ENCODE measurements around the gene NOL4. TPM values are rescaled to one million over a fixed set of nuclear protein-coding genes. Genes with fewer than 3 reads are reported as not detected.
A peak's percentile ranks its signal among the peaks of the same experiment; 100 is the strongest.

The NOL4 gene
- polyA plus RNA-seq, 3 donors, result not detected

DNA sequence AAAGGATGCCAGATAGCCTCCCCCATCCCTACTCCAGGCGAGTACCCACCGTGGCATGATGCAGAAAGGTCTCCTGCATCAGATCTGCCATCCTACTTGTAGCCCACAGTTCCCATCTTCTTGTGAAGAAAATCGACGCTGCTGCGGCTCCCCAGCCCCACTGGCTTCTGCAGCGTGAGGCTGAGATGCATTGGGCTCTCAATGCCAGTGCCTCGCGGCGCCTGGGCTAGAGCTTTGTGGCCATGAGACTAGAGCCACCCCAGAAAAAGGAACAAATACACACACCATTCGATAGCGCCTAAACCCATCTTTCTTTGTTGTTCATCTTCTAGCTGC, 2.8 kb downstream of the NOL4 start:
- Mint-ChIP-seq H3K27me3 (ENCODE audit: low read depth in 3 of 3) (peaks cover 42 to 67% (median 48%) of the 10 kb centered on the region in 3 donors), H3K9me3 (peaks cover 0 to 18% (median 10%) of the 10 kb centered on the region in 7 donors)

DNA sequence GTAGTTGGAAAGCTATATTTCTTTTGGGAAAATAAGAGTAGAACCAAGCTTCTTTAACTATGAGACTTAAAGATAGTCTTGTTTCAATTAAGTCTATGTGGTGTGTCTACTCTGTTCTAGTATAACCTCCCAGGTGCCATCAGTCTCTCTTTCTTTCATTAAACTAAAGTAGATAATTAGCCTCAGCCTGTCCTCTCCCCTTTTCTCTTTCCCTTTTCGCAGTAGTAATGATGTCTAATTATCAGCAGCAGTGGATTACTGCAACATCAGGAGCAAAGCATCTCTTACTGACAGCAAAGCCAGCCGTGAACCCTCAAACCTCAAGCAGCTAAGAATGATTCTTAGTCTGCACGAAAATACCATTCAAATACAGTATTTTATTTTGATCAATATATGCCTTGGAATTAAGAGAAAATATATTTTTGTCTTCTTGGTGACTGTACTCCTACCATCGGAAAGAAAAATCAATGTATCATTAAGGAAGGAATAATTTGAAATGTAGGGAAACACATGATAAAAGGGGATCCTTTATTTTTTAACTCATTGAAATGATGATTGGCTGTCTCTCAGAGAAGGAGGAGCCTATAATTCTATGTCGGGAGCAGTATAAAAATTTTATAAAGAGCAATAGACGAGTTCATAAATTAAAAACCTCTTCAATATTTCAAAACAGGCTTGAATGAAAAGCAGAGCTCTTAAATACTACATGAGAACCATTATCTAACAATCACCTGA, 4.5 kb downstream of the NOL4 start:
- TF ChIP-seq CTCF (IDR thresholded peaks at IDR 0.05), result no peak
- intact Hi-C loops (cut with micrococcal nuclease), result no loop called here
- Histone ChIP-seq H3K4me1 (ENCODE audit: control insufficient read depth in 1 of 2, insufficient read depth in 2 of 2, low read length in 2 of 2) (no peaks in the 10 kb centered on the region), H3K36me3 (replicated peaks in 1 of 2; ENCODE audit: control insufficient read depth in 1 of 2, insufficient read depth in 2 of 2, low read length in 2 of 2) (no peaks in the 10 kb centered on the region), H3K4me2 (replicated peaks; ENCODE audit: extremely low read depth, low read length, poor library complexity, severe bottlenecking) (no peak overlapping the region), H4K20me1 (ENCODE audit: insufficient read depth, low read length) (no peaks in the 10 kb centered on the region), H3K9me3 (replicated peaks in 1 of 2; ENCODE audit: control insufficient read depth in 1 of 2, insufficient read depth in 1 of 2, low read length in 2 of 2) (peaks cover 0 to 17% of the 10 kb centered on the region in 2 donors), H3K27me3 (ENCODE audit: control insufficient read depth in 2 of 2, insufficient read depth in 2 of 2, low read length in 2 of 2) (peaks cover 33 to 53% of the 10 kb centered on the region in 2 donors), H3K79me2 (ENCODE audit: insufficient read depth, low read length) (no peaks in the 10 kb centered on the region), H3K27ac (ENCODE audit: low read depth in 1 of 2, low read length in 2 of 2) (no peak overlapping the region), H2AFZ (ENCODE audit: insufficient read depth, low read depth, low read length, poor library complexity, severe bottlenecking) (no peak overlapping the region), H3K4me3 (replicated peaks in 1 of 3; ENCODE audit: low read depth in 2 of 3, low read length in 3 of 3) (no peak overlapping the region), H3K9ac (ENCODE audit: insufficient read depth, low read length, poor library complexity, severe bottlenecking) (no peak overlapping the region)
- peaks cover 38 to 54% (median 40%) of the 10 kb centered on the region in 3 donors for H3K27me3 Mint-ChIP-seq (ENCODE audit: low read depth in 3 of 3)
- 80% methylated on average over 1 of the region's 6 CpGs for WGBS (ENCODE audit: insufficient coverage)
- DNase-seq, result no peak
- no peaks in the 10 kb centered on the region for H3K4me1 Mint-ChIP-seq
- no peak overlapping the region for H3K27ac Mint-ChIP-seq
- H3K9me3 Mint-ChIP-seq, result peaks cover 0 to 18% (median 10%) of the 10 kb centered on the region in 7 donors
- H3K4me3 Mint-ChIP-seq, result peak overlapping the region in 1 of 2 donors; percentile 39
- H3K36me3 Mint-ChIP-seq, result no peaks in the 10 kb centered on the region

More for the DNA sequence above, 2.8 kb downstream of the NOL4 start:
- Histone ChIP-seq H3K27ac (ENCODE audit: low read depth in 1 of 2, low read length in 2 of 2) (no peak overlapping the region), H3K4me1 (ENCODE audit: control insufficient read depth in 1 of 2, insufficient read depth in 2 of 2, low read length in 2 of 2) (no peaks in the 10 kb centered on the region), H3K9me3 (replicated peaks in 1 of 2; ENCODE audit: control insufficient read depth in 1 of 2, insufficient read depth in 1 of 2, low read length in 2 of 2) (peaks cover 0 to 17% of the 10 kb centered on the region in 2 donors), H2AFZ (ENCODE audit: insufficient read depth, low read depth, low read length, poor library complexity, severe bottlenecking) (no peak overlapping the region), H3K9ac (ENCODE audit: insufficient read depth, low read length, poor library complexity, severe bottlenecking) (no peak overlapping the region), H3K36me3 (replicated peaks in 1 of 2; ENCODE audit: control insufficient read depth in 1 of 2, insufficient read depth in 2 of 2, low read length in 2 of 2) (no peaks in the 10 kb centered on the region), H3K27me3 (ENCODE audit: control insufficient read depth in 2 of 2, insufficient read depth in 2 of 2, low read length in 2 of 2) (peaks cover 39 to 64% of the 10 kb centered on the region in 2 donors), H3K4me2 (replicated peaks; ENCODE audit: extremely low read depth, low read length, poor library complexity, severe bottlenecking) (no peak overlapping the region), H3K4me3 (replicated peaks in 1 of 3; ENCODE audit: low read depth in 2 of 3, low read length in 3 of 3) (no peak overlapping the region), H4K20me1 (ENCODE audit: insufficient read depth, low read length) (no peaks in the 10 kb centered on the region), H3K79me2 (ENCODE audit: insufficient read depth, low read length) (no peaks in the 10 kb centered on the region)
- no peaks in the 10 kb centered on the region for H3K4me1 Mint-ChIP-seq
- peak overlapping the region in 1 of 2 donors; percentile 83 for H3K4me3 Mint-ChIP-seq
- DNase-seq, result no peak
- no peaks in the 10 kb centered on the region for H3K36me3 Mint-ChIP-seq
- WGBS (ENCODE audit: insufficient coverage), result 2% methylated on average over 6 of the region's 11 CpGs
- no peak overlapping the region for H3K27ac Mint-ChIP-seq
- intact Hi-C loops (cut with micrococcal nuclease), result no loop called here
- no peak for TF ChIP-seq CTCF (IDR thresholded peaks at IDR 0.05)
